ENCODE measurements around the gene RAD51AP2. TPM values are rescaled to one million over a fixed set of nuclear protein-coding genes. Genes with fewer than 3 reads are reported as not detected.

The RAD51AP2 gene
- total and polyA plus RNA-seq, 8 donors: 0.12 to 0.85 (median 0.56) TPM; not detected in 1

GRCh38 chr2:17555150-17555549 lies 36.9 kb upstream of the RAD51AP2 start:
- Histone ChIP-seq H3K36me3 (no peaks in the 10 kb centered on the region), H3K4me1 (no peaks in the 10 kb centered on the region), H3K27me3 (no peaks in the 10 kb centered on the region), H3K4me3 (no peak overlapping the region), H3K9me3 (no peaks in the 10 kb centered on the region), H3K27ac (no peak overlapping the region)
- intact Hi-C loops (cut with DNase I): no loop called here
- no peak for TF ChIP-seq CTCF (IDR thresholded peaks at IDR 0.05)
- no peak for ATAC-seq
- no peak for DNase-seq

DNA sequence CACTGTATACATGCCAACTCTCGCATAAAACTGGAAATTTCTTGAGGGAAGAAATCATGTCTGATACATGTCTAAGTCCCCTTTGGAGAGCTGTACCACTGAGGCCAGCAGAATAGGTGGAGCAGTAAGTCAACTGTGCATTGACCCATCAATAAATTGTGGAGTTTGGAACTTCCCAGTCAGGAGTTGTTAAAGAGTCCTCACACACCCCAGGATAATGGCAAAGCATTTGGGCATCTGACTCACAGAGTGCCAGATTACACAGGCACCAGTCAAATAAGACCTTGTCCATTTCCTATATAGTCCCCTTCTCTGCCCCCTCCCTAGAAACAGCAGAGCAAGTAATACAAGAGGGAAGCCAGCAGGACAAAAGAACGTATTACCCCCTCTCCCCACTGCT lies 32.7 kb upstream of the RAD51AP2 start:
- no peaks in the 10 kb centered on the region for H3K4me1 ChIP-seq
- peaks cover 0 to 8% of the 10 kb centered on the region in 2 donors for H3K27me3 ChIP-seq
- no peak for ATAC-seq
- intact Hi-C loops (cut with DNase I): no loop called here
- H3K36me3 ChIP-seq: no peaks in the 10 kb centered on the region
- no peaks in the 10 kb centered on the region for H3K9me3 ChIP-seq
- no peak for TF ChIP-seq CTCF (IDR thresholded peaks at IDR 0.05)
- no peak overlapping the region for H3K4me3 ChIP-seq
- H3K27ac ChIP-seq: no peak overlapping the region
- DNase-seq: no peak

- Histone ChIP-seq H3K4me3 (no peak overlapping the region), H3K27me3 (peaks cover 0 to 40% of the 10 kb centered on the region in 2 donors), H3K36me3 (no peaks in the 10 kb centered on the region), H3K4me1 (no peaks in the 10 kb centered on the region), H3K9me3 (no peaks in the 10 kb centered on the region), H3K27ac (no peak overlapping the region)
- ATAC-seq (no peak), DNase-seq (no peak)
- intact Hi-C loops (cut with DNase I): no loop called here
- no peak for TF ChIP-seq CTCF (IDR thresholded peaks at IDR 0.05)
These were observed 29.5 kb upstream of the RAD51AP2 start for GRCh38 chr2:17547737-17548136.

DNA sequence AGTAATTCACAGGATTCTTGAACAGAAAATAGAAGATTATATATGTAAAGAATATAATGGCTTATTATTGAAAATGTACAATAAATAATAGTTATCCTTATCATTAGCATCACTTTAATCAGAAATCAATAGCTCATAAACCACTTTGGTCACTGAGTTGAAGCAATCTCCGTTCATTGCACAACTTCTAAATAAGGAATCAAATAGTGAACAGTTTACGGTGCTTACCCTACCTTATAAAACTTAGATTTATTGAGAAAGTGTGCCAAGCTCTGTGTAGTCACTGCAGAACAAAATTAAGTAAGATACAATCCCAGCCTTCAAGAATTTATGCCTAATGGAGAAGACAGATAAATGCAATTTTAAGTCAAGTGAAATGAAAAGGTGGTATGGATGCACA lies 29.0 kb upstream of the RAD51AP2 start:
- ATAC-seq (no peak), DNase-seq (no peak)
- H3K4me1 ChIP-seq: no peaks in the 10 kb centered on the region
- H3K27me3 ChIP-seq: peaks cover 0 to 45% of the 10 kb centered on the region in 2 donors
- no peak for TF ChIP-seq CTCF (IDR thresholded peaks at IDR 0.05)
- no peak overlapping the region for H3K27ac ChIP-seq
- no peak overlapping the region for H3K4me3 ChIP-seq
- no peaks in the 10 kb centered on the region for H3K36me3 ChIP-seq
- no peaks in the 10 kb centered on the region for H3K9me3 ChIP-seq
- intact Hi-C loops (cut with DNase I): no loop called here

GRCh38 chr2:17545680-17546613 lies 27.7 kb upstream of the RAD51AP2 start:
- Histone ChIP-seq H3K4me3 (no peak overlapping the region), H3K9me3 (no peaks in the 10 kb centered on the region), H3K27ac (no peak overlapping the region), H3K27me3 (peaks cover 10 to 58% of the 10 kb centered on the region in 2 donors), H3K36me3 (no peaks in the 10 kb centered on the region), H3K4me1 (no peaks in the 10 kb centered on the region)
- ATAC-seq (no peak), DNase-seq (no peak)
- TF ChIP-seq CTCF (IDR thresholded peaks at IDR 0.05): no peak
- intact Hi-C loops (cut with DNase I): no loop called here
